ENCODE results near the gene RBFA. TPM values are rescaled to one million over a fixed set of nuclear protein-coding genes. Genes with fewer than 3 reads are reported as not detected.

RBFA gene
- total RNA-seq (2022) (20.5 TPM in 2 replicates), Bru-seq, nascent RNA (percentile 69 among the genes with signal in this experiment), BruChase-seq, experiment 1, labeled RNA remaining after a 6-hour chase (percentile 87 among the genes with signal in this experiment), BruChase-seq, experiment 2, labeled RNA remaining after a 2-hour chase (percentile 89 among the genes with signal in this experiment)
- long read RNA-seq, transcript RBFA-202 (7 exons, 1,407 nt), result major isoform, 20 of 32 reads
- long read RNA-seq, partial matches to known transcripts, result 0 of 32 reads
- long read RNA-seq, other reads (novel, unspliced or antisense), result 12 of 32 reads

GRCh38 chr18:80034068-80034851 lies at the start of gene RBFA:
Gene RBFA (plus strand): TSS chr18:80034434. CDS start chr18:80034496, 62 bp downstream.
- Mint-ChIP-seq H3K9me3 (ENCODE audit: low read depth, unreplicated experiment) (no peaks in the 10 kb centered on the region), H3K36me3 (ENCODE audit: insufficient read depth, unreplicated experiment) (peaks cover 29% of the 10 kb centered on the region), H3K27ac (ENCODE audit: unreplicated experiment) (peak within 1 kb of the TSS; percentile 95), H3K4me3 (ENCODE audit: low read depth, unreplicated experiment) (peak within 1 kb of the TSS; percentile 96), H3K4me1 (ENCODE audit: low read depth, unreplicated experiment) (peaks cover 16% of the 10 kb centered on the region), H3K27me3 (ENCODE audit: unreplicated experiment) (no peaks in the 10 kb centered on the region)
- BruUV-seq (replicated peaks), result no TSS peak
- TF ChIP-seq CTCF (IDR thresholded peaks at IDR 0.05; ENCODE audit: unreplicated experiment), result peak; percentile 28
- peak; percentile 97 for DNase-seq
- intact Hi-C loops (cut with micrococcal nuclease; ENCODE audit: unreplicated experiment), result loop anchor here (10.0 kb wide), 2 partner anchors 49 to 111 kb away; partner anchors contain the start of gene TXNL4A
- CTCF ChIA-PET, result interaction anchor here (0.8 kb wide), 1 partner anchor 1070 kb away, joined by 3 read pairs; no protein-coding TSS in a partner anchor

GRCh38 chr18:79985172-79985571 lies 49.1 kb upstream of the RBFA start:
- intact Hi-C loops (cut with micrococcal nuclease; ENCODE audit: unreplicated experiment), result loop anchor here (10.0 kb wide), 2 partner anchors 50 to 130 kb away; partner anchors contain the start of gene RBFA
- peaks cover 40% of the 10 kb centered on the region for H3K36me3 Mint-ChIP-seq (ENCODE audit: insufficient read depth, unreplicated experiment)
- DNase-seq, result no peak
- no peaks in the 10 kb centered on the region for H3K9me3 Mint-ChIP-seq (ENCODE audit: low read depth, unreplicated experiment)
- no peak overlapping the region for H3K4me3 Mint-ChIP-seq (ENCODE audit: low read depth, unreplicated experiment)
- TF ChIP-seq CTCF (IDR thresholded peaks at IDR 0.05; ENCODE audit: unreplicated experiment), result no peak
- CTCF ChIA-PET, result interaction anchor here (1.0 kb wide), 1 partner anchor 164 kb away, joined by 3 read pairs; no protein-coding TSS in a partner anchor
- no peaks in the 10 kb centered on the region for H3K27me3 Mint-ChIP-seq (ENCODE audit: unreplicated experiment)
- no TSS peak for BruUV-seq (replicated peaks)
- peaks cover 18% of the 10 kb centered on the region for H3K4me1 Mint-ChIP-seq (ENCODE audit: low read depth, unreplicated experiment)
- H3K27ac Mint-ChIP-seq (ENCODE audit: unreplicated experiment), result no peak overlapping the region

- TF ChIP-seq CTCF (IDR thresholded peaks at IDR 0.05; ENCODE audit: unreplicated experiment), result no peak
- Mint-ChIP-seq H3K9me3 (ENCODE audit: low read depth, unreplicated experiment) (no peaks in the 10 kb centered on the region), H3K27me3 (ENCODE audit: unreplicated experiment) (no peaks in the 10 kb centered on the region), H3K4me3 (ENCODE audit: low read depth, unreplicated experiment) (peak overlapping the region; percentile 73), H3K27ac (ENCODE audit: unreplicated experiment) (peak overlapping the region; percentile 5), H3K4me1 (ENCODE audit: low read depth, unreplicated experiment) (peaks cover 17% of the 10 kb centered on the region), H3K36me3 (ENCODE audit: insufficient read depth, unreplicated experiment) (peaks cover 40% of the 10 kb centered on the region)
- no TSS peak for BruUV-seq (replicated peaks)
- intact Hi-C loops (cut with micrococcal nuclease; ENCODE audit: unreplicated experiment), result loop anchor here (10.0 kb wide), 2 partner anchors 48 to 128 kb away; partner anchors contain the start of gene RBFA
- DNase-seq, result no peak
- CTCF ChIA-PET, result no interaction called here
Measured at GRCh38 chr18:79986726-79987125, 47.5 kb upstream of the RBFA start.

- no peak for TF ChIP-seq CTCF (IDR thresholded peaks at IDR 0.05; ENCODE audit: unreplicated experiment)
- intact Hi-C loops (cut with micrococcal nuclease; ENCODE audit: unreplicated experiment), result loop anchor here (10.0 kb wide), 2 partner anchors 47 to 127 kb away; partner anchors contain the start of gene RBFA
- Mint-ChIP-seq H3K36me3 (ENCODE audit: insufficient read depth, unreplicated experiment) (peaks cover 37% of the 10 kb centered on the region), H3K4me1 (ENCODE audit: low read depth, unreplicated experiment) (peaks cover 8% of the 10 kb centered on the region), H3K4me3 (ENCODE audit: low read depth, unreplicated experiment) (peak overlapping the region; percentile 73), H3K9me3 (ENCODE audit: low read depth, unreplicated experiment) (no peaks in the 10 kb centered on the region), H3K27me3 (ENCODE audit: unreplicated experiment) (no peaks in the 10 kb centered on the region), H3K27ac (ENCODE audit: unreplicated experiment) (peak overlapping the region; percentile 42)
- TSS peak; percentile 55 for BruUV-seq (replicated peaks)
- DNase-seq, result no peak
- CTCF ChIA-PET, result interaction anchor here (0.6 kb wide), 2 partner anchors 24 to 31 kb away, joined by 3 read pairs; no protein-coding TSS in a partner anchor
Measured at GRCh38 chr18:79987566-79987965, 46.7 kb upstream of the RBFA start.
